Ovary (tissue), 3 donors: ENCODE data around the gene E2F4.

Source experiments
- EP300 ChIP-seq: sonication (generic); formaldehyde crosslinking; IDR thresholded peaks from one replicate; pipeline ENCODE4 v1.6.1; 2017; ENCODE audit warnings: antibody characterized with exemption
- TF ChIP-seq, protein P1 (sequence below), 3 donors: fragments of 450-650 bp in 2 of 3; fragments of 200-600 bp in 1 of 3; IDR thresholded peaks; one replicate each; pipeline versions ENCODE4 v1.5.1 to v1.8.0; 2016 to 2022; ENCODE audit warnings: antibody characterized with exemption in 3 of 3, mild to moderate bottlenecking in 1 of 3
- donor health status: DM: no; HTN: no; CAD: no.

DNA sequence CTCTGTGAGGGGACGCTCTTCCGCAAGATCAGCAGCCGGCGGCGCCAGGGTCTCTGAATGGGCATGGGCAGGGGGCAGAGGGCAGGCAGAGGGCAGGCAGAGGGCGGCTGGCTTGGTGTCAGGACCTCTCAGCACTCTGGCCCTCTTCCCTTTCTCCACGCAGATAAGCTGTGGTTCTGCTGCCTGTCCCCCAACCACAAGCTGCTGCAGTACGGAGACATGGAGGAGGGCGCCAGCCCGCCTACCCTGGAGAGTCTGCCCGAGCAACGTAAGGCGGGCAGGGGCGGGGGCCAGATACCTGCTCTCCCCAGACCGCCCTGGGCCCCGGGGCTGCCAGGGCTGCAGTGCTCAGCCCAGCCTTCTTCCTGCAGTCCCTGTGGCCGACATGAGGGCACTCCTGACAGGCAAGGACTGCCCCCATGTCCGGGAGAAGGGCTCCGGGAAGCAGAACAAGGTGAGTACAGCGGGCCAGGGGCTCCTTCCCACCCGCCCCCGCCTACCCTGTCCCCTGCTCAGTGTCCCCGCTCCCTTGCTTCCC lies 11.1 kb downstream of the E2F4 start:
- TF ChIP-seq, protein P1, sequence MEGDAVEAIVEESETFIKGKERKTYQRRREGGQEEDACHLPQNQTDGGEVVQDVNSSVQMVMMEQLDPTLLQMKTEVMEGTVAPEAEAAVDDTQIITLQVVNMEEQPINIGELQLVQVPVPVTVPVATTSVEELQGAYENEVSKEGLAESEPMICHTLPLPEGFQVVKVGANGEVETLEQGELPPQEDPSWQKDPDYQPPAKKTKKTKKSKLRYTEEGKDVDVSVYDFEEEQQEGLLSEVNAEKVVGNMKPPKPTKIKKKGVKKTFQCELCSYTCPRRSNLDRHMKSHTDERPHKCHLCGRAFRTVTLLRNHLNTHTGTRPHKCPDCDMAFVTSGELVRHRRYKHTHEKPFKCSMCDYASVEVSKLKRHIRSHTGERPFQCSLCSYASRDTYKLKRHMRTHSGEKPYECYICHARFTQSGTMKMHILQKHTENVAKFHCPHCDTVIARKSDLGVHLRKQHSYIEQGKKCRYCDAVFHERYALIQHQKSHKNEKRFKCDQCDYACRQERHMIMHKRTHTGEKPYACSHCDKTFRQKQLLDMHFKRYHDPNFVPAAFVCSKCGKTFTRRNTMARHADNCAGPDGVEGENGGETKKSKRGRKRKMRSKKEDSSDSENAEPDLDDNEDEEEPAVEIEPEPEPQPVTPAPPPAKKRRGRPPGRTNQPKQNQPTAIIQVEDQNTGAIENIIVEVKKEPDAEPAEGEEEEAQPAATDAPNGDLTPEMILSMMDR (IDR thresholded peaks at IDR 0.05): no peak
- TF ChIP-seq EP300: no peak
